Body of pancreas (tissue), 4 donors: Measurements from ENCODE around the gene IL17RE. TPM values are rescaled to one million over a fixed set of nuclear protein-coding genes. Genes with fewer than 3 reads are reported as not detected.

Experiments used
- ATAC-seq: fragments of 150-250 bp; one replicate; pipeline ENCODE4 v1.9.1; 2016
- DNase-seq, 4 donors: peaks; one replicate each; pipeline ENCODE4 v3.0.0-alpha.2; 2019
- H3K27ac ChIP-seq, 4 donors: fragments of 200-600 bp; sonication (generic); 1 replicate in 3 of 4; 2 replicates in 1 of 4; pipeline versions ENCODE4 v1.5.1 to v1.6.1; 2016 to 2019; ENCODE audit warnings: mild to moderate bottlenecking in 1 of 4, mixed read lengths in 1 of 4, moderate library complexity in 1 of 4
- H3K27me3 ChIP-seq, 2 donors: fragments of 200-600 bp; sonication (generic); one replicate each; pipeline ENCODE4 v1.6.0; 2016; ENCODE audit warnings: mild to moderate bottlenecking in 1 of 2
- H3K36me3 ChIP-seq, 2 donors: fragments of 200-600 bp; sonication (generic); replicated peaks in 1 of 2; 2 replicates each; pipeline ENCODE4 v1.5.1; 2016; ENCODE audit warnings: low read depth in 2 of 2; ENCODE audit not compliant: insufficient read depth in 1 of 2
- H3K4me1 ChIP-seq: fragments of 200-600 bp; sonication (generic); one replicate; pipeline ENCODE4 v1.6.0; 2016
- H3K4me3 ChIP-seq, 2 donors: fragments of 200-600 bp; sonication (generic); 1 replicate in 1 of 2; 2 replicates in 1 of 2; pipeline ENCODE4 v1.5.1; 2016 to 2019
- H3K9me3 ChIP-seq, 3 donors: fragments of 200-600 bp; sonication (generic); 1 replicate in 2 of 3; 2 replicates in 1 of 3; pipeline ENCODE4 v1.5.1; 2016
- CTCF ChIP-seq, 7 experiments: fragments of 450-650 bp in 4 of 7; fragments of 200-600 bp in 3 of 7; sonication (generic) in 3 of 7; IDR thresholded peaks; one replicate each; pipeline ENCODE4 v1.5.1; 2016 to 2019; ENCODE audit warnings: antibody characterized with exemption in 7 of 7
- POLR2A ChIP-seq, 3 donors: fragments of 450-650 bp; IDR thresholded peaks; one replicate each; pipeline ENCODE4 v1.6.1; 2016; ENCODE audit warnings: antibody characterized with exemption in 3 of 3, mild to moderate bottlenecking in 2 of 3
- WGBS, 2 donors: methylation state at CpG; one replicate each; pipeline ENCODE4 v1.1.5; 2017; 5-methylcytosine and 5-hydroxymethylcytosine counted together
- intact Hi-C: fragments of 100-400 bp; cut with DNase I; formaldehyde crosslinking; loops from one replicate; pipeline ENCODE4 v1.15.1; 2023
- total RNA-seq, 2 donors: library from RNA; depleted of rRNA; stranded (reverse); fragments of >200 nt; gene quantifications; one replicate each; pipeline ENCODE4 v1.1.0, GENCODE V29; 2016

The IL17RE gene
- total RNA-seq, 2 donors from 2014 or later: 10.9 to 18.2 TPM

- WGBS, 2 donors: 83 to 92% methylated on average over 8 of the region's 8 CpGs
- no peaks in the 10 kb centered on the region for H3K9me3 ChIP-seq
- peaks cover 48% of the 10 kb centered on the region for H3K4me1 ChIP-seq
- ATAC-seq: no peak
- no peak overlapping the region for H3K4me3 ChIP-seq
- no peak for DNase-seq
- H3K36me3 ChIP-seq: no peaks in the 10 kb centered on the region
- H3K27me3 ChIP-seq: no peaks in the 10 kb centered on the region
- TF ChIP-seq POLR2A (IDR thresholded peaks at IDR 0.05) (no peak), CTCF (IDR thresholded peaks at IDR 0.05) (no peak)
- intact Hi-C loops: no loop called here
- no peak overlapping the region for H3K27ac ChIP-seq
Measured at GRCh38 chr3:9918261-9919038, 15.8 kb downstream of the IL17RE start.

- peaks cover 12% of the 10 kb centered on the region for H3K4me1 ChIP-seq
- intact Hi-C loops: no loop called here
- H3K36me3 ChIP-seq: no peaks in the 10 kb centered on the region
- TF ChIP-seq CTCF (IDR thresholded peaks at IDR 0.05) (no peak), POLR2A (IDR thresholded peaks at IDR 0.05) (no peak)
- no peak overlapping the region for H3K4me3 ChIP-seq
- 71 to 93% methylated on average over 1 to 22 of the region's 23 CpGs for WGBS, 2 donors
- ATAC-seq (no peak), DNase-seq (no peak)
- H3K27ac ChIP-seq: no peak overlapping the region
- H3K27me3 ChIP-seq: no peaks in the 10 kb centered on the region
- H3K9me3 ChIP-seq: no peaks in the 10 kb centered on the region
Measured at GRCh38 chr3:9928158-9928557, 25.5 kb downstream of the IL17RE start.

- TF ChIP-seq CTCF (IDR thresholded peaks at IDR 0.05) (no peak), POLR2A (IDR thresholded peaks at IDR 0.05) (no peak)
- peaks cover 33% of the 10 kb centered on the region for H3K4me1 ChIP-seq
- 98 to 100% methylated on average over 3 to 4 of the region's 4 CpGs for WGBS, 2 donors
Measured at GRCh38 chr3:9930804-9931418, 28.3 kb downstream of the IL17RE start.

GRCh38 chr3:9932535-9932842, 29.8 kb downstream of the IL17RE start:
- H3K36me3 ChIP-seq: no peaks in the 10 kb centered on the region
- 3 to 7% methylated on average over 7 to 13 of the region's 13 CpGs for WGBS, 2 donors
- H3K27me3 ChIP-seq: no peaks in the 10 kb centered on the region
- no peak for DNase-seq
- H3K4me3 ChIP-seq: peak overlapping the region; percentile 43 to 50
- no peaks in the 10 kb centered on the region for H3K9me3 ChIP-seq
- peaks cover 35% of the 10 kb centered on the region for H3K4me1 ChIP-seq
- no peak for TF ChIP-seq POLR2A (IDR thresholded peaks at IDR 0.05)
- ATAC-seq: no peak
- intact Hi-C loops: no loop called here
- H3K27ac ChIP-seq: peak overlapping the region; percentile 77 to 97 (median 90)

More at GRCh38 chr3:9930804-9931418, 28.3 kb downstream of the IL17RE start:
- H3K27ac ChIP-seq: no peak overlapping the region
- H3K9me3 ChIP-seq: no peaks in the 10 kb centered on the region
- ATAC-seq: no peak
- intact Hi-C loops: no loop called here
- H3K27me3 ChIP-seq: no peaks in the 10 kb centered on the region
- DNase-seq: no peak
- no peaks in the 10 kb centered on the region for H3K36me3 ChIP-seq
- no peak overlapping the region for H3K4me3 ChIP-seq

GRCh38 chr3:9932843-9933560, 30.4 kb downstream of the IL17RE start:
- H3K27ac ChIP-seq: peak overlapping the region; percentile 77 to 97 (median 90)
- H3K4me3 ChIP-seq: peak overlapping the region; percentile 43 to 50
- no peaks in the 10 kb centered on the region for H3K9me3 ChIP-seq
- peak; percentile 72 for ATAC-seq
- peak; percentile 81 to 89 (median 86) for DNase-seq
- peaks cover 35% of the 10 kb centered on the region for H3K4me1 ChIP-seq
- intact Hi-C loops: no loop called here
- WGBS, 2 donors: 0% methylated on average over 72 of the region's 77 CpGs; no CpG with 5 or more reads in 1 of the 2 donors
- TF ChIP-seq POLR2A (IDR thresholded peaks at IDR 0.05) (no peak), CTCF (IDR thresholded peaks at IDR 0.05) (peak; percentile 58 to 86 (median 77))
- no peaks in the 10 kb centered on the region for H3K27me3 ChIP-seq
- H3K36me3 ChIP-seq: no peaks in the 10 kb centered on the region
